Left renal cortex interstitium (tissue), 4 donors: ENCODE results near the gene ZNF646. TPM values are rescaled to one million over a fixed set of nuclear protein-coding genes. Genes with fewer than 3 reads are reported as not detected.
A peak's percentile ranks its signal among the peaks of the same experiment; 100 is the strongest.

Experiments
- DNase-seq, 4 donors: peaks; one replicate each; pipeline ENCODE4 v3.0.0-alpha.2; 2013; ENCODE audit warnings: low read depth in 4 of 4, low spot score in 2 of 4, missing footprints in 1 of 4
- polyA plus RNA-seq, 4 donors: library from polyadenylated mRNA; unstranded; fragments of 120-200 nt; gene quantifications; one replicate each; pipeline ENCODE4 v1.2.1, GENCODE V29; 2013; ENCODE audit not compliant: insufficient read length in 4 of 4

ZNF646 gene
- polyA plus RNA-seq, 4 donors = 11.0 to 19.1 (median 12.5) TPM

DNA sequence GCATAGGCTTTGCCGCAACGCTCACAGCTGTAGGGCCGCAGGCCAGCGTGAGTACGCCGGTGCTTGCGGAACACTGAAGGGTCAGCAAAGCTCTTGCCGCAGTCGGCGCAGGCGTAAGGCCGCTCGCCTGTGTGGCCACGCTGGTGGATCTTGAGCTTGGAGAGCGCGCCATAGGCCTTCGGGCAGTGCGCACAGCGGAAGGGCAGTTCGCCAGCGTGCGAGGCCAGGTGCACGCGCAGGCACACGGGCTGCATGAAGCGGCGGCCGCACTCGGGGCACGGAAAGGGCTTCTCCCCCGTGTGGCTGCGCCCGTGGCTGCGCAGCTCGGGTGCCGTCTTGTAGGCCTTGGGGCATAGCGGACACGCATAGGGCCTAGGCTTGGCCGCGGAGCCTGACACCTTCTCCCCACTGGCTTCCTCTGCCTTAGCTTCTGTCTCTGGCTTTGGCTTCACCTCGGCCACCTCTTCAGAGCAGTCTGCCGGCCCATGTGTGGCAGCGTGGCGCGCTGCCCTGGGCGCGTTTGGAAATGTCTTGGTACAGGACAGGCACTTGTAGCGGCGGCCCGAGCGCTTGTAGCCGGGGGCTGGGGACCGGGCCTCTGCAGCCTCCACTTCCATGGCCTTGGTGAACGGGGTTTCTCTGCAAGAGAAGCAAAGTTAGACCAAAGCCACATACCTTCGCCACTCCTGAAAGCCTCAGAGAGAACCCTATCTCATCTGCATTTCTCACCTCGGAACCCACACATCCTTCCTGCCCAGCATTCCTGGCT is 10.2 kb upstream of the ZNF646 start:
- DNase-seq = no peak

DNA sequence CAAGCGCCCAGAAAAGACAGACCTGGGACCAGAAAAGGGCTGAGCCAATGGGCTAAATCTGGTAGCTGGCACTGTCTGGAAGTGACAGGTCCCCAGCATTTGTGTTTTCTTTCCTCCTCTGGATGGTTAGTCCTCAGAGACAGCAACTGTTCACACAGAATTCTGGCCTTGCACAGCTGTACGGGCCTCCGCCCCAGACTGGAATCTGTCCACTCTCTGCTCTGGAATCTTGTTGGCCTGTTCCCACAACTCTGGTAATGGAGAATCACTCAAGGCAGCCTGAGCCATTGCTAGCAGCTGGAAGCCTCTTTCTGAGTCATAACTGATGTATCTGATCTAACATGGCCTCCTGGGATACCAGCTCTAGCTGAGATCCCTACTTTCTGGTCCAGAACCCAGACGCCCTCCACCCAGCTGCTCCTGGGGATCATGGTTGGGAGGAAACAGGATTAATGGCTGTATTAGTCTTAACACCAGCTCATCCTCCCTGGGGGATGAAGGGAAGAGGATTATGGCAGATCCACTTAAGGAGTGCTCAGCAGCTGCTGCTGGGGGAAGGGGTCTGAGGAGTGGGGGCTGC is 9.2 kb upstream of the ZNF646 start:
- DNase-seq = no peak

DNA sequence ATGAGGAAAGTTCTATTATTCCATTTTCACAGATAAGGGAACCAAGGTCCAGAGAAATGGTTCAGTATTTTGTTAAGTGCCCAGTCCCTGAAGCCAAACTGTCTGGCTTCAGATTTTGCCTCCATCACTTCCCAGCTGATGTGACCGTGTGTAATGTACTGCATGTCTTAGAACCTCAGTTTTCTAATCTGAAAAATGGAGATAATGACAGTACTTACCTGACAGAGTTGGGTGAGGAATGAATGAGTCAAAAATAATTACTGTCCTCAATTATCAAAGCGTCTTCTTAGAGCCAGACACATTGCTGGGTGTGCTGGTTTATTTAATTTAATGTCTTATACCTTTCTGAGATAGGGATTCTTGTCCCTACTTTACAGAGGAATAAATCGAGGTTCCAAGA is 6.9 kb upstream of the ZNF646 start:
- DNase-seq = no peak

DNA sequence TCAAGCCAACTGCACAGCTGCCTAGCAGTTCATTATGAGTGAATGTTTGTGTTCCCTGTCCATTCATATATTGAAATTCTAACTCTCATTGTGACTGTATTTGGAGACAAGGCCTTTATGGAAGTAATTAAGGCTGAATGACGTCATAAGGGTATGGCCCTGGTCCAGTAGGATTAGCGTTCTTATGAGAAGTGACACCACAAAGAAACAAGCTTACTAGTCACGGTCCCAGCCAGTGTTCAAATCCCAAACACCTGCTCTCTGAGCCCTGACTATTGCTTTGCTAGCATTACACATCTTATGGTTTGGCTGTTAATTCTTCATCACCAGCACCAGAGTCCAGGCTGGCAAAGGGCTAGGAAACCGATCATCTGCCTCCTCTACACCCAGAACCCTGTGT is 2.4 kb upstream of the ZNF646 start:
- DNase-seq = no peak

DNA sequence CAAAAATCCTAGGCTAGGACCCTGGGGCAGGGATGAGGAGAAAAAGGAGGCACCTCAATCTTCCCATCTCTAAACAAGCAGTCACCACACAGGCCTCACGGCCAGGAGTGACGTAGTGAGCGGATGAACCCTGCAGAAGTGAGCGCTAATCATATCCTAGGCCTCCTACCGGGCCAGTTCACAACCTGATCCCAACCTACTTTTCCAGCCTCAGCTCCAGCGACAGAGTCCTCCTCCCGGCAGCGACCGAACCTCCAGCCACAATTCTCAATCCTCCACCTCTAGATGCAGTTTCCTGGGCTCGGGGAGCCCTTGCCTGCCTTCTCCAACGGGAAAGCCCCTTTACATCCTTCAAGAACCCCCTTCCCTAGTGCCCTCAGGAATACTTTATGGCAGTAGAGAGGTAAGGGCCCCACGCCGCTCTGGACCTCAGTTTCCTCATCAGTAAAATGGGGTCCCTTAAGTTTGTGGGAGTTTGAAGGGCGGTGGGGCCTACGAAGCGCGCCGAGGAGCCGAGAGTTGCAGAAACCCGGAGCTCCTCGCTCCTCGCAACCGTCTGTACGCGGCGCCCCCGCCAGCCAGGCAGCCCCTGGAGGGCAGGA is 1.6 kb upstream of the ZNF646 start:
- no peak for DNase-seq

DNA sequence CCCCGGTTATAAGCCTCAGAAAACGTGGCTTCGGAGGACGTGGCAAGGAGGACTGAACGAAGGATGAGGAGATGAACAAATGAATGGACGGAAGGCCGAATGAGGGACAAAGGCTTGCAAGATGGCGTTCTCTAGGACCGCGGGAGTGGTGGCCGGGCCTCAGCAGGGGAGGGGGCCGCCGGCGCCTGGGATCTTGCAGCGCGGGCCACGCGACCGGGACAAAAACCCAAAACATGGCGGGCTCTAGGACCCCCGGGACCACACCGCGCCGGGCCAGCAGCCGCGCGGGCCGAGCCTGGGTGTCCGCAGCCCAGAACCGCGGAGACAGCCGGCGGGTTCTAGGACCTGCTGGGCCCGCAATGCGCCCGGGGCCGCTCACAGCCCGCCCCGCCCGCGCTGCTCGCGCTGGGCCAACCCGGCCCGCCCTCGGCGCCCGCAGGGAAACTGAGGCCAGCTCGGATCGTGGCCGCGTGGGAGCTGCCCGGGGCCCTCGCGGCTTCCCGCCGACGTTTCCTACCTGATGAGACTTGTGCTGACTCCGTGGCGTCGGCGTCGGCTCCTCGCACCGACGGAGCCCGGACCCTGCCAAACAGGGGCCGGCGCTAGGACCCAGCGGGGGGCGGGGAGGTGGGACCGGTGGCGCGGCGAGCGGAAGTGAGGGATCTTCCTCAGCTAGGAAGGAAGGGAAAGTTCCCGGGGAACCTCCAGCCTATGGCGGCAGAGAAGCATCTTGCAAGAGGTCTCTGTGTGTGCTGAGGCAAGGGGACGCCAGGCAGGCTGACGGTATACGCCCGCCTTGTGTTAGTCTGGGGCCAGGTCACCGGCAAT is 866 bp upstream of the ZNF646 start:
- DNase-seq = peak; percentile 83 to 91 (median 87)

DNA sequence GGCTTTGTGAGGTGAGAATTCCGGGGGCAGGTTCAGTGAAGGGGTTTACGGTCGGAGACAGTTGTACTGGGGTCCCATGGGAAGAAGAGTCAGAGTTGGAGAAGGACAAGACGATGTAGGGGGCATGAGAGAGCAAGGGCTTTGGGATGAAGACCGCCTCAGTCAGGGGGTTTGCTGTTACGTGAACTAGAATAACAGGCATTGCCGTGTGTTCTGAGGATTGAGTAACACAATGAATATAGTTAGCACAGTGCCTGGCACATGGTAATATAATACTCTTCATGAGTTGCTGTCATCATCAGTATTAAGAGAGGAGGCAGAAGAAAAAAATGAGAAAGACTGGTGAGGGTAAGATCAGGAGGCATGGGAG is 577 bp downstream of the ZNF646 start:
- no peak for DNase-seq

DNA sequence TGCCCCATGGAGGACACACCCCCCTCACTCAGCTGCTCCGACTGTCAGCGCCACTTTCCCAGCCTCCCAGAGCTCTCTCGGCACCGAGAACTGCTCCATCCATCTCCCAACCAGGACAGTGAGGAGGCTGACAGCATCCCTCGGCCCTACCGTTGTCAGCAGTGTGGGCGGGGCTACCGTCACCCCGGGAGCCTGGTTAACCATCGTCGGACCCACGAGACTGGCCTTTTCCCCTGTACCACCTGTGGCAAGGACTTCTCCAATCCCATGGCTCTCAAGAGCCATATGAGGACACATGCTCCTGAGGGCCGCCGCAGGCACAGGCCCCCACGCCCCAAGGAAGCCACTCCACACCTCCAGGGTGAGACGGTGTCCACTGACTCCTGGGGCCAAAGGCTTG is 2.1 kb downstream of the ZNF646 start:
- DNase-seq = no peak

DNA sequence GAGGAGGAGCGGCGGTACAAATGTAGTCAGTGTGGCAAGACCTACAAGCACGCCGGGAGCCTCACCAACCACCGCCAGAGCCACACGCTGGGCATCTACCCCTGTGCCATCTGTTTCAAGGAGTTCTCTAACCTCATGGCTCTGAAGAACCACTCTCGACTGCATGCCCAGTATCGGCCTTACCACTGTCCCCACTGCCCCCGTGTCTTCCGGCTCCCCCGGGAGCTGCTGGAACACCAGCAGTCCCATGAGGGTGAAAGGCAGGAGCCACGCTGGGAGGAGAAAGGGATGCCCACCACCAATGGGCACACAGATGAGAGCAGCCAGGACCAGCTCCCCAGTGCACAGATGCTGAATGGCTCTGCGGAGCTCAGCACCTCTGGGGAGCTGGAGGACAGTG is 2.8 kb downstream of the ZNF646 start:
- DNase-seq = no peak

DNA sequence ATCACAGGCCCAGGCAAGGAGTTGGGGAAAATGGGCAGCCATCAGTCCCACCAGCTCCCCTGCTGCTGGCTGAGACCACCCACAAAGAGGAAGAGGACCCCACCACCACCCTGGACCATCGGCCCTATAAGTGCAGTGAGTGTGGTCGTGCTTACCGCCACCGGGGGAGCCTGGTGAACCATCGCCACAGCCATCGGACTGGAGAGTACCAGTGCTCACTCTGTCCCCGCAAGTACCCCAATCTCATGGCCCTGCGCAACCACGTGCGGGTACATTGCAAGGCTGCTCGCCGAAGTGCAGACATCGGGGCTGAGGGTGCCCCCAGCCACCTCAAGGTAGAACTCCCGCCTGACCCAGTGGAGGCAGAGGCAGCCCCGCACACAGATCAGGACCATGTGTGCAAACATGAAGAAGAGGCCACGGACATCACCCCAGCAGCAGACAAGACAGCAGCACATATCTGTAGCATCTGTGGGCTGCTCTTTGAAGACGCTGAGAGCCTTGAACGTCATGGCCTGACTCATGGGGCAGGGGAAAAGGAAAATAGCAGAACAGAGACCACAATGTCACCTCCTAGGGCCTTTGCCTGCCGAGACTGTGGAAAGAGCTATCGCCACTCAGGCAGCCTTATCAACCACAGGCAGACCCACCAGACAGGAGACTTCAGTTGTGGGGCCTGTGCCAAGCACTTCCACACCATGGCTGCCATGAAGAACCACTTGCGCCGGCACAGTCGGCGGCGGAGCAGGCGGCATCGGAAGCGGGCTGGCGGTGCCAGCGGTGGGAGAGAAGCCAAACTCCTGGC is 3.6 kb downstream of the ZNF646 start:
- DNase-seq = no peak

DNA sequence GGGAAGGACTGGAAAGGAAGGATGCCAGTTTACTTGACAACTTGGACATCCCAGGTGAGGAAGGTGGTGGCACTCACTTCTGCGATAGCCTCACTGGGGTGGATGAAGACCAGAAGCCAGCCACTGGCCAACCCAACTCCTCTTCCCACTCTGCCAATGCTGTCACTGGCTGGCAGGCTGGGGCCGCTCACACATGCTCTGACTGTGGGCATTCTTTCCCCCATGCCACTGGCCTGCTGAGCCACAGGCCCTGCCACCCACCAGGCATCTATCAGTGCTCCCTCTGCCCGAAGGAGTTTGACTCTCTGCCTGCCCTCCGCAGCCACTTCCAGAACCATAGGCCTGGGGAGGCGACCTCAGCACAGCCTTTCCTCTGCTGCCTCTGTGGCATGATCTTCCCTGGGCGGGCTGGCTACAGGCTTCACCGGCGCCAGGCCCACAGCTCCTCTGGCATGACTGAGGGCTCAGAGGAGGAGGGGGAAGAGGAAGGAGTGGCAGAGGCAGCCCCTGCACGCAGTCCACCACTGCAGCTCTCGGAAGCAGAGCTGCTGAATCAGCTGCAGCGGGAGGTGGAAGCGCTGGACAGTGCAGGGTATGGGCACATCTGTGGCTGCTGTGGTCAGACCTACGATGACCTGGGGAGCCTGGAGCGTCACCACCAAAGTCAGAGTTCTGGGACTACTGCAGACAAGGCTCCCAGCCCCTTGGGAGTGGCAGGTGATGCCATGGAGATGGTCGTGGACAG is 4.5 kb downstream of the ZNF646 start:
- no peak for DNase-seq

DNA sequence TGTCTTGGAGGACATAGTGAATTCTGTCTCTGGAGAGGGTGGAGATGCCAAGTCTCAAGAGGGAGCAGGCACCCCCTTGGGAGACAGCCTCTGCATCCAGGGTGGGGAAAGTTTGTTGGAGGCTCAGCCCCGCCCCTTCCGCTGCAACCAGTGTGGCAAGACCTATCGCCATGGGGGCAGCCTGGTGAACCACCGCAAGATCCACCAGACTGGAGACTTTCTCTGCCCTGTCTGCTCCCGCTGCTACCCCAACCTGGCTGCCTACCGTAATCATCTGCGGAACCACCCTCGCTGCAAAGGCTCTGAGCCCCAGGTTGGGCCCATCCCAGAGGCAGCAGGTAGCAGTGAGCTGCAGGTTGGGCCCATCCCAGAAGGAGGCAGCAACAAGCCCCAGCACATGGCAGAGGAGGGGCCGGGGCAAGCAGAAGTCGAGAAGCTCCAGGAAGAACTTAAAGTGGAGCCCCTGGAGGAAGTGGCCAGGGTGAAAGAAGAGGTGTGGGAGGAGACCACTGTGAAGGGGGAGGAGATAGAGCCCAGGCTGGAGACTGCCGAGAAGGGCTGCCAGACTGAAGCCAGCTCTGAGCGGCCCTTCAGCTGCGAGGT is 5.2 kb downstream of the ZNF646 start:
- DNase-seq = no peak

DNA sequence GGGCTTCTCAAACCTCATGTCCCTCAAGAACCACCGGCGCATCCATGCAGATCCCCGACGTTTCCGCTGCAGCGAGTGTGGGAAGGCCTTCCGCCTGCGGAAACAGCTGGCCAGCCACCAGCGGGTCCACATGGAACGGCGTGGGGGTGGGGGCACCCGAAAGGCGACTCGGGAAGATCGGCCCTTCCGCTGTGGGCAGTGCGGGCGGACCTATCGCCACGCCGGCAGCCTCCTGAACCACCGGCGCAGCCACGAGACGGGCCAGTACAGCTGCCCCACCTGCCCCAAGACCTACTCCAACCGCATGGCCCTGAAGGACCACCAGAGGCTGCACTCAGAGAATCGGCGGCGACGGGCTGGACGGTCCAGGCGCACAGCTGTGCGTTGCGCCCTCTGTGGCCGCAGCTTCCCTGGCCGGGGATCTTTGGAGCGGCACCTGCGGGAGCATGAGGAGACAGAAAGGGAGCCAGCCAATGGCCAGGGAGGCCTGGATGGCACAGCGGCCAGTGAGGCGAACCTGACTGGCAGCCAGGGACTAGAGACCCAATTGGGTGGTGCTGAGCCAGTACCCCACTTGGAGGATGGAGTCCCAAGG is 5.9 kb downstream of the ZNF646 start:
- no peak for DNase-seq

DNA sequence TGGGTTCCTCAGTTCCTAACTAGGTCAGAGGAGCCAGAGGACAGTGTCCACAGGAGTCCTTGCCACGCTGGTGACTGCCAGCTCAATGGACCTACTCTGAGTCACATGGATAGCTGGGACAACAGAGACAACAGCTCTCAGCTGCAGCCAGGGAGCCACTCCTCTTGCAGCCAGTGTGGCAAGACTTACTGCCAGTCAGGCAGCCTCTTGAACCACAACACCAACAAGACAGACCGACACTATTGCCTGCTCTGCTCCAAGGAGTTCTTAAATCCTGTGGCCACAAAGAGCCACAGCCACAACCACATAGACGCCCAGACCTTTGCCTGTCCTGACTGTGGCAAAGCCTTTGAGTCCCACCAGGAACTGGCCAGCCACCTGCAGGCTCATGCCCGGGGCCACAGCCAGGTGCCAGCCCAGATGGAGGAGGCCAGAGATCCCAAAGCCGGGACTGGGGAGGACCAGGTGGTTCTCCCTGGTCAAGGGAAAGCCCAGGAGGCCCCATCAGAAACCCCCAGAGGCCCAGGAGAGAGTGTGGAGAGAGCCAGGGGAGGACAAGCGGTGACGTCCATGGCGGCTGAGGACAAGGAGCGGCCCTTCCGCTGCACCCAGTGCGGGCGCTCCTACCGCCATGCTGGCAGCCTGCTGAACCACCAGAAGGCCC is 6.7 kb downstream of the ZNF646 start:
- DNase-seq = no peak

DNA sequence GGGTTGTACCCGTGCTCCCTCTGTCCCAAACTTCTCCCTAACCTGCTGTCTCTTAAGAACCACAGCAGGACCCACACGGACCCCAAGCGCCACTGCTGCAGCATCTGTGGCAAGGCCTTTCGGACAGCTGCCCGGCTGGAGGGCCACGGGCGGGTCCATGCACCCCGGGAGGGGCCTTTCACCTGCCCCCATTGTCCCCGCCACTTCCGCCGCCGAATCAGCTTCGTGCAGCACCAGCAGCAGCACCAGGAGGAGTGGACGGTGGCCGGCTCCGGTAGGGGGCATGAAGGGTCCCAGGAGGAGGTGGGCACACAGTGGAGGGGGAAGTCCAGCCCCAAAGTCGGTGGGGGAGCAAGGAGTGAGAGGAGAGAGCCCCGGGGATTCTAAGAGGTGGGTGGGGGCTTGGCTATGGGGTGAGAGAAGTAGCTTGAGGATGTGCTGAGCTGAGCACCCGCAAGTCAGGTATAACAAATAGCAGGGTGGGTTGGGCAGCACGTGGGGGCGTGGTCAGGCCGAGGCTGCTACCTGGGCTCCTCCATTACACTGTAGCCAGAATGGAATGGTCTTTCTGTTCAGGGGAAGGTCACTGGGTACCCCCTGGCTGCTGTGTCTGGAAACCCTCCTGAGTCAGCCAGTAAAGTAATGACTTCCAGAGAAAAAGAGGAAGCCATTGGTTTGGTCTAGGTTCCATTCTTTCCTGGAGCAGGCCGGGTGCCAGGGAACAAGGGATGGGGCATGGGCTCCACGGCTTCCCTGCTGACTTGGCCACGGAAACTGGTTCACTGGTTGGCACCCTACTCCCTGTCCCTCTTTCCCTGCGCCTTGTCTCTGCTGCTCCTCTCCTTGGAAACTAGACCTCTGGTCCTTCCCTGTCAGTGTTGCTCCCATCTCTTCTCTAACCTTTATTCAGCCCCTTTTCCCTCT is 7.5 kb downstream of the ZNF646 start:
- DNase-seq = no peak

DNA sequence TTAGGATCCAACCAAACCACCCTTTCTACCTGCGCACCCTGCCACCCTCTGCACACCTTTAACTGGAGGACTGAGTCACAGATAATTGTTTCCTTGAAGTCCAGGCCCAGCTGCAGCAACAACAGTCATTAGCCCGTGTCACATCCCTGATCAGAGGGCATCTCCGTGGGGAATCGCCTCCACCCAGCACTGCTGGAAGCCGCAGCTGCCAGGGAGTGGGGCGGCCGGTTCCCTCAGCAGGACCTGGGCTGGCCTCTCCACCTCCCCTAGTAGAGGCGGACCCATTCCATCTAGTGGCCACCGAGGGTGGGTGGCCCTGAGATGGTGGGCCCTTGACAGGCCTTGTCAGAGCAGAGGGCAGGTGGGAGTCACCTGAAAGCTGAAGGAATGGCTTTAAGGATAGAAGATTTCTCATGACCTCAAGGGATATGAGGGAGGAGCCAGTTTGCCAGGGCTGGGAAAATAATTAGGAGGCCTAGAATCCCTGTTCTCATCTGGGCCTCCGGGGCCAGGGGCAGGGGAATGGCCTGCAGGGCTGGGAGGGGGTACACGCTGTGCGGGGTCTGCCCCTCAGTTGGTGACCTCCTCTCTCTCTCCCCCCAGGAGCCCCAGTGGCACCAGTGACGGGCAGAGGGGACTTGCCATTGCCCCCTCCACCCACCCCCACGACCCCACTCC is 8.3 kb downstream of the ZNF646 start:
- no peak for DNase-seq

DNA sequence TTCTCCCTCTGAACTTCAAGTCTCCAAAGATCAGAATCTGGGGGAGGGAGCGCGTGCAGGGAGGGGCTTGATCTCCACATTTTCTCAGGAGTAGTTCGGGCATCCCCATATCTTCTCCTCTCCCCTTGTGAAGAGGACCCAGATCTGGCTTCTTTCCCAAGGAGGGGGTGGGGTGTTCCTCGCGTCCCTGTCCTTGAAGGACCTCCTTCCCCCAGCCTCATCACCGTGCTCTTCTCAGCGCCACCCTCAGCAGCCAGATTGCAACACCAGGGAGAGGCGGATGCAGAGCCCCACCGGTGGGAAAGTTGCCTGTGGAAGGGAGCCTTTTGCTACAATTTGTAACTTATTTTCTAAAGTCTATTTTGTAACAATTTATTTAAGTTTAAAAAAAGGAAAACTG is 8.9 kb downstream of the ZNF646 start:
- DNase-seq = no peak
